A673 (cell line): ENCODE data around the gene KRT4. TPM values are rescaled to one million over a fixed set of nuclear protein-coding genes. Genes with fewer than 3 reads are reported as not detected.

Experiments used
- BruUV-seq: library from RNA; stranded (reverse); fragments of 400-500 nt; replicated peaks from 2 replicates; lab custom pipeline; 2021; lab: Mats Ljungman, UMichigan
- CTCF ChIA-PET: fragments of 300-600 bp; sonication (Branson Sonifier 250); formaldehyde crosslinking; loops from one replicate; lab custom pipeline; 2022; ENCODE audit warnings: antibody characterized with exemption; lab: Charles Lee
- POLR2A ChIA-PET: fragments of 300-600 bp; sonication (Branson Sonifier 250); formaldehyde crosslinking; loops from one replicate; lab custom pipeline; 2022; ENCODE audit warnings: antibody characterized with exemption; ENCODE audit not compliant: low non-redundant PET; lab: Charles Lee
- DNase-seq: peaks from one replicate; pipeline ENCODE4 v3.0.0-alpha.2; 2015; ENCODE audit warnings: low spot score
- H3K27ac ChIP-seq: fragments of 200-600 bp; sonication (generic); 2 replicates; pipeline ENCODE4 v1.5.1; 2016; ENCODE audit warnings: mixed run types, low read depth, mild to moderate bottlenecking, mixed read lengths, antibody characterized with exemption, low read length; ENCODE audit not compliant: poor library complexity, severe bottlenecking
- H3K27me3 ChIP-seq: fragments of 200-600 bp; sonication (generic); replicated peaks from 2 replicates; pipeline ENCODE4 v1.6.1; 2017; ENCODE audit warnings: mixed run types, low read depth, mild to moderate bottlenecking, mixed read lengths, antibody characterized with exemption, low read length; ENCODE audit not compliant: insufficient read depth, poor library complexity
- H3K36me3 ChIP-seq: fragments of 200-600 bp; sonication (generic); 2 replicates; pipeline ENCODE4 v1.6.1; 2016; ENCODE audit warnings: mixed run types, mild to moderate bottlenecking, mixed read lengths, antibody characterized with exemption, low read length; ENCODE audit not compliant: insufficient read depth, poor library complexity, severe bottlenecking
- H3K4me1 ChIP-seq: fragments of 200-600 bp; sonication (generic); 2 replicates; pipeline ENCODE4 v1.6.1; 2017; ENCODE audit warnings: mixed run types, mild to moderate bottlenecking, mixed read lengths, antibody characterized with exemption, low read length; ENCODE audit not compliant: insufficient read depth, poor library complexity, severe bottlenecking
- H3K4me3 ChIP-seq: fragments of 200-600 bp; sonication (generic); 2 replicates; pipeline ENCODE4 v1.5.1; 2016; ENCODE audit warnings: low read depth, mixed run types, mild to moderate bottlenecking, mixed read lengths, low read length; ENCODE audit not compliant: poor library complexity, severe bottlenecking
- H3K9me3 ChIP-seq: fragments of 200-600 bp; sonication (generic); 2 replicates; pipeline ENCODE4 v1.6.1; 2016; ENCODE audit warnings: mixed run types, low read depth, mild to moderate bottlenecking, mixed read lengths, antibody characterized with exemption, low read length; ENCODE audit not compliant: poor library complexity, severe bottlenecking
- CTCF ChIP-seq: fragments of 300-800, 200-600 bp; sonication (generic); conservative IDR thresholded peaks from 2 replicates; pipeline ENCODE4 v1.5.1; 2017; ENCODE audit warnings: low read depth, mild to moderate bottlenecking, antibody characterized with exemption, low read length, moderate library complexity, mixed read lengths
- EZH2 ChIP-seq: fragments of 200-600 bp; sonication (generic); IDR thresholded peaks from 2 replicates; pipeline ENCODE4 v1.6.1; 2017; ENCODE audit warnings: borderline replicate concordance, low read depth, mild to moderate bottlenecking, mixed read lengths, antibody characterized with exemption, low read length; ENCODE audit not compliant: poor library complexity, severe bottlenecking
- intact Hi-C: fragments of 100-400 bp; cut with micrococcal nuclease; formaldehyde crosslinking; loops from one replicate; pipeline ENCODE4 v1.10.0; 2022; ENCODE audit not compliant: unreplicated experiment
- total RNA-seq: library from RNA; stranded (reverse); gene quantifications from 2 replicates; pipeline ENCODE4 v1.2.3, GENCODE V29; 2021

The KRT4 gene
- total RNA-seq, 1 experiment from 2014 or later, result not detected

GRCh38 chr12:52767427-52767826 lies 46.5 kb downstream of the KRT4 start:
- DNase-seq, result no peak
- intact Hi-C loops, result no loop called here
- no peaks in the 10 kb centered on the region for H3K36me3 ChIP-seq
- no peaks in the 10 kb centered on the region for H3K9me3 ChIP-seq
- TF ChIP-seq EZH2, result no peak
- TF ChIP-seq CTCF, result no peak
- POLR2A ChIA-PET, result no interaction called here
- no peak overlapping the region for H3K27ac ChIP-seq
- H3K4me3 ChIP-seq, result no peak overlapping the region
- H3K27me3 ChIP-seq, result no peaks in the 10 kb centered on the region
- CTCF ChIA-PET, result no interaction called here
- no peaks in the 10 kb centered on the region for H3K4me1 ChIP-seq
- no TSS peak for BruUV-seq

GRCh38 chr12:52767020-52767379 lies 46.9 kb downstream of the KRT4 start:
- no TSS peak for BruUV-seq
- no peaks in the 10 kb centered on the region for H3K4me1 ChIP-seq
- no peaks in the 10 kb centered on the region for H3K36me3 ChIP-seq
- POLR2A ChIA-PET, result no interaction called here
- H3K9me3 ChIP-seq, result no peaks in the 10 kb centered on the region
- H3K4me3 ChIP-seq, result no peak overlapping the region
- H3K27me3 ChIP-seq, result no peaks in the 10 kb centered on the region
- no peak overlapping the region for H3K27ac ChIP-seq
- CTCF ChIA-PET, result no interaction called here
- intact Hi-C loops, result no loop called here
- DNase-seq, result no peak
- TF ChIP-seq CTCF (no peak), EZH2 (no peak)

GRCh38 chr12:52766351-52767019 lies 47.4 kb downstream of the KRT4 start:
- no peak for DNase-seq
- CTCF ChIA-PET, result no interaction called here
- Histone ChIP-seq H3K4me1 (no peaks in the 10 kb centered on the region), H3K27ac (no peak overlapping the region), H3K4me3 (no peak overlapping the region), H3K27me3 (no peaks in the 10 kb centered on the region), H3K36me3 (no peaks in the 10 kb centered on the region), H3K9me3 (no peaks in the 10 kb centered on the region)
- TF ChIP-seq EZH2, result no peak
- no peak for TF ChIP-seq CTCF
- no TSS peak for BruUV-seq
- POLR2A ChIA-PET, result no interaction called here
- intact Hi-C loops, result no loop called here
